ENCODE results near the gene GADD45G.

Gene GADD45G

DNA sequence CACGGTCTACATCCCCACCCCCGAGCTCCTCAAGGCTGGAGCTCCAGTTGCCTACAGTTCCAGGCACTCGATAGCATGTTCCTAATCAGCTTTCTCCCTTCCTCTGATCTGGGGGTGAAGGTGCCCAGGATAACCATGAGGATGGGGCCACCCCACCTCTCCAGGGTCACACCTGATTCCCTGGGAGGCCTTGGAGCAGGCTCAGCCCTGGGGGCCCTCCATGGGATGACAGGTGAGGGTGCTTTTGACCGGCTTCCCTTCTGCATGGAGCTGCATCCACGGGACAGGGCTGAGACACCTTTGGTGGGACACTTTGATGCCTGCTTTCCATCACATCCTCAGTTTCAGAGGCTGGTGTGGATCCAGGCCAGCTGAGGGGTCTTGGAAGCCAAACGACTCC lies 28.6 kb downstream of the GADD45G start:
- H3K9me3 ChIP-seq (ENCODE audit: insufficient read depth, low read length): no peaks in the 10 kb centered on the region
- TF ChIP-seq SUZ12 (IDR thresholded peaks at IDR 0.05; ENCODE audit: extremely low read depth, insufficient read depth, insufficient read length): no peak
- TF ChIP-seq YY1 (IDR thresholded peaks at IDR 0.05; ENCODE audit: insufficient read depth, insufficient read length): no peak
- no peak for TF ChIP-seq ZNF274 (IDR thresholded peaks at IDR 0.05; ENCODE audit: low read depth, low read length)
- no peak for DNase-seq (ENCODE audit: low read depth, low spot score)
- no peaks in the 10 kb centered on the region for H3K36me3 ChIP-seq (ENCODE audit: insufficient read depth, insufficient read length, low read length)
- H3K4me3 ChIP-seq (ENCODE audit: insufficient read length, low read depth): no peak overlapping the region
- H3K27me3 ChIP-seq (ENCODE audit: insufficient read depth, insufficient read length): no peaks in the 10 kb centered on the region
- H3K9ac ChIP-seq (ENCODE audit: insufficient read length, low read depth): no peak overlapping the region
- peaks cover 6% of the 10 kb centered on the region for H3K4me1 ChIP-seq (ENCODE audit: insufficient read depth, insufficient read length)

DNA sequence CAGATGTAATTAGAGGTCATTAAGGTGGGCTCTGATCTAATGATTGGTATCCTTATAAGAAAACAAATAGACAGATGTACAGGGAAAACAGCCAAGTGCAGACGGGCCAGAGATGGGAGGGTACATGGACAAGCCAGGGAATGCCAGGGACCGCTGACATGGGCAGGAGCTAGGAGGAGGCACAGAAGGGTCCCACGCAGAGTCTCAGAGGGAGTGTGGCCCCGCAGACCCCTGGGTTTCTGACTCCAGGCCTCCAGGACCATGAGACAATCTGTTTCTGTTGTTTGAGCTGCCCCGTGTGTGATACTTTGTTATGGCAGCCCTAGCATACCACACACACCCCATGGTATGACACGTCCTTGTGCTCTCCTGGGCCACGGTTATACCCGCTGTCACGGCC lies 29.1 kb downstream of the GADD45G start:
- DNase-seq (ENCODE audit: low read depth, low spot score): no peak

DNA sequence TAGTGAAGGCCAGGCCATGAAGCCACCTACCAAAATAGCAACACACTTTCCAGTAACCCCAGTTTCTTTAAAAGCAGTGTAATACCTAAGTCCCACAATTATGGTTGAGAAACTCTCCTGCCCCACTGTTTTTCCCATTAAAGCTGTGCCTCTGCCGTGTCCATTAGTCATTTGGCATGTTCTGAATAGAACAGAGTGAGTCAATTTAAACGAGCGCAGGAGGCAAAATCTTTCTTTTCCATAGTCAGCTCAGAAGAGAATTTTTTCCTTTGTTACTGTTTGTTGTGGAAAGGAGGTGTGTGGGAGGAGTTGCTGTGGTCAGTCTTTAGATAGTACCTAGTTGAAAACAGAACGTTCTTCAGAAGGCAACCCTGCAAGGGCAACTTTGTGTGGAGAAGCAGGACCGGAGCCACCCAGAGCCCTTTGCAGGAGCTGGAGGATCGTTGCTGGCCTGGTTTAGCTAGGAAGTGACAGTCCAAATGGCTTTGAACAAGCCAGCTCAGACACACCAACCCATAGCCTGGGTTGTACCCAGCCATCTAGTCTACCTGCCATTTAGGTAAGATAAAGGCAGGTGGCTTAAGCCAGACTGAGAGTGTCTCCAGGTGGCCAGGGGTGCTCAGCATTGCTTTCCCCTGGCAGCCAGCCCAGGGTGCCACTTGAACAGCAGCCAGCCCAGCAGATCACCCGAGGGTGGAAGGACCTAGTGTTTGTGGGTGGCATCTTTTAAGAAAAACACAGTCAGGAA lies 30.4 kb downstream of the GADD45G start:
- TF ChIP-seq SUZ12 (IDR thresholded peaks at IDR 0.05; ENCODE audit: extremely low read depth, insufficient read depth, insufficient read length) (no peak), YY1 (IDR thresholded peaks at IDR 0.05; ENCODE audit: insufficient read depth, insufficient read length) (no peak), ZNF274 (IDR thresholded peaks at IDR 0.05; ENCODE audit: low read depth, low read length) (no peak)
- Histone ChIP-seq H3K36me3 (ENCODE audit: insufficient read depth, insufficient read length, low read length) (no peaks in the 10 kb centered on the region), H3K4me1 (ENCODE audit: insufficient read depth, insufficient read length) (peaks cover 15% of the 10 kb centered on the region), H3K9me3 (ENCODE audit: insufficient read depth, low read length) (no peaks in the 10 kb centered on the region), H3K4me3 (ENCODE audit: insufficient read length, low read depth) (no peak overlapping the region), H3K27me3 (ENCODE audit: insufficient read depth, insufficient read length) (no peaks in the 10 kb centered on the region), H3K9ac (ENCODE audit: insufficient read length, low read depth) (no peak overlapping the region)
- no peak for DNase-seq (ENCODE audit: low read depth, low spot score)

More for the DNA sequence above, 29.1 kb downstream of the GADD45G start:
- peaks cover 8% of the 10 kb centered on the region for H3K4me1 ChIP-seq (ENCODE audit: insufficient read depth, insufficient read length)
- H3K9me3 ChIP-seq (ENCODE audit: insufficient read depth, low read length): no peaks in the 10 kb centered on the region
- H3K36me3 ChIP-seq (ENCODE audit: insufficient read depth, insufficient read length, low read length): no peaks in the 10 kb centered on the region
- H3K27me3 ChIP-seq (ENCODE audit: insufficient read depth, insufficient read length): no peaks in the 10 kb centered on the region
- TF ChIP-seq YY1 (IDR thresholded peaks at IDR 0.05; ENCODE audit: insufficient read depth, insufficient read length) (no peak), ZNF274 (IDR thresholded peaks at IDR 0.05; ENCODE audit: low read depth, low read length) (no peak), SUZ12 (IDR thresholded peaks at IDR 0.05; ENCODE audit: extremely low read depth, insufficient read depth, insufficient read length) (no peak)
- no peak overlapping the region for H3K4me3 ChIP-seq (ENCODE audit: insufficient read length, low read depth)
- no peak overlapping the region for H3K9ac ChIP-seq (ENCODE audit: insufficient read length, low read depth)

DNA sequence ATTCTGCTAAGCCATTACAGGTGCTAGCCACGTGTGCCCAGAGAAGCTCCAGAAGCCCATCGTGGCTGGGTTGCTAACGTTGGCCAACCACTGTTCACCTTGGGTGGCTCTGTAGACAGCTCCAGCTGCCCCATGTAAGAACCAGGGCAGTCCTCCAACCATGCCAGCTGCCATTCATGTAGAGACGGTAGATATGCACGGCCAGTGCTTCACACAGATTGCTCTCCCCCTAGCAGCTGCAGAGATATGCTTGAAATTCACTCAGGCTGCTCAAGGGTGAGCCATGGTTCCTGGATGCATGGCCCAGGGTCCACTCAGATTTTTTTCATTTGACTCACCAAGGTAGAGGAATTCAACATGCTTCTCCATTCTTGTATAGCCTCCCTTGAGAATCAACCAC lies 31.0 kb downstream of the GADD45G start:
- Histone ChIP-seq H3K4me3 (ENCODE audit: insufficient read length, low read depth) (no peak overlapping the region), H3K9ac (ENCODE audit: insufficient read length, low read depth) (no peak overlapping the region), H3K36me3 (ENCODE audit: insufficient read depth, insufficient read length, low read length) (no peaks in the 10 kb centered on the region), H3K27me3 (ENCODE audit: insufficient read depth, insufficient read length) (no peaks in the 10 kb centered on the region), H3K4me1 (ENCODE audit: insufficient read depth, insufficient read length) (peaks cover 15% of the 10 kb centered on the region), H3K9me3 (ENCODE audit: insufficient read depth, low read length) (no peaks in the 10 kb centered on the region)
- TF ChIP-seq YY1 (IDR thresholded peaks at IDR 0.05; ENCODE audit: insufficient read depth, insufficient read length) (no peak), SUZ12 (IDR thresholded peaks at IDR 0.05; ENCODE audit: extremely low read depth, insufficient read depth, insufficient read length) (no peak), ZNF274 (IDR thresholded peaks at IDR 0.05; ENCODE audit: low read depth, low read length) (no peak)
- DNase-seq (ENCODE audit: low read depth, low spot score): no peak

DNA sequence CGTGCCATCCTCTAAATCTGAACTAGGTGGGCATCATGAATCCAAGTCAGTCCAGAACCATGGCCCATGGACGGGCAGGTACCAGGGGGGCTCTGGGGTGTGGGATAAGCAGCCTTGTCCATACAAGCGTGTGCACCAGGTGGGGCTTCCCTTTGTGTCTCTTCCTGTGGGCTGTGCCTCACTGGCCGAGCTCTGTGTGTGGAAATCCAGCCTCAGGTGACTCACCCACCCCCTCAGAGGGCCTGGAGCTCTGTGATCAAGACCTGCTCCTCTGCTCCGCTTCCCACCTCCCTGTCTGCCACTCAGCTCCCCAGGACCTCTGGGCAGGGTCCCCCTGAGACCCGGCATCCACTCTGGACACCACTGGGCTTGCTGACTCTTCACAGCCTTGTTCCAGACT lies 33.0 kb downstream of the GADD45G start:
- Histone ChIP-seq H3K36me3 (ENCODE audit: insufficient read depth, insufficient read length, low read length) (no peaks in the 10 kb centered on the region), H3K4me3 (ENCODE audit: insufficient read length, low read depth) (no peak overlapping the region), H3K9me3 (ENCODE audit: insufficient read depth, low read length) (no peaks in the 10 kb centered on the region), H3K27me3 (ENCODE audit: insufficient read depth, insufficient read length) (no peaks in the 10 kb centered on the region), H3K4me1 (ENCODE audit: insufficient read depth, insufficient read length) (peaks cover 15% of the 10 kb centered on the region), H3K9ac (ENCODE audit: insufficient read length, low read depth) (no peak overlapping the region)
- TF ChIP-seq ZNF274 (IDR thresholded peaks at IDR 0.05; ENCODE audit: low read depth, low read length): no peak
- no peak for TF ChIP-seq YY1 (IDR thresholded peaks at IDR 0.05; ENCODE audit: insufficient read depth, insufficient read length)
- no peak for TF ChIP-seq SUZ12 (IDR thresholded peaks at IDR 0.05; ENCODE audit: extremely low read depth, insufficient read depth, insufficient read length)
- no peak for DNase-seq (ENCODE audit: low read depth, low spot score)

DNA sequence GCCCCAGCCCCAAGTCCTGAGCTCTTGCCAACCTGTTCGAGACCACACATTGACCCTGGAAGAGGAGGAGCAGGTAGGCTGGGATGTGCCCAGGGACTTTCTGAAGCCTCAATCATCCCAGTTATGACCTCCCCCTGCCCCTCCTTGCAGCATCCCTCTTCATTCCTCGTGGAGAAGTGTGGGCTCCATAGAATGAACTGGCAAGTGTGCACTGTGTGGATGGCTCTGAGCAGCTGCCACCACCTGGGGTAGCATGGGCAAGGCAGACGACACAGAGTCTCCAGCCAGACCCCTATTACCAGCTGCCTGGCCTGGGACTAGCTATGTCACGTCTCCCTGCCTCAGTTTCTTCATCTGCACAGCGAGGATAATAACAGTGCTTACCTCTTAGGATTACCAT lies 33.5 kb downstream of the GADD45G start:
- peaks cover 15% of the 10 kb centered on the region for H3K4me1 ChIP-seq (ENCODE audit: insufficient read depth, insufficient read length)
- no peak for DNase-seq (ENCODE audit: low read depth, low spot score)
- TF ChIP-seq SUZ12 (IDR thresholded peaks at IDR 0.05; ENCODE audit: extremely low read depth, insufficient read depth, insufficient read length) (no peak), YY1 (IDR thresholded peaks at IDR 0.05; ENCODE audit: insufficient read depth, insufficient read length) (no peak), ZNF274 (IDR thresholded peaks at IDR 0.05; ENCODE audit: low read depth, low read length) (no peak)
- H3K27me3 ChIP-seq (ENCODE audit: insufficient read depth, insufficient read length): no peaks in the 10 kb centered on the region
- H3K9ac ChIP-seq (ENCODE audit: insufficient read length, low read depth): no peak overlapping the region
- H3K9me3 ChIP-seq (ENCODE audit: insufficient read depth, low read length): no peaks in the 10 kb centered on the region
- no peaks in the 10 kb centered on the region for H3K36me3 ChIP-seq (ENCODE audit: insufficient read depth, insufficient read length, low read length)
- H3K4me3 ChIP-seq (ENCODE audit: insufficient read length, low read depth): no peak overlapping the region

DNA sequence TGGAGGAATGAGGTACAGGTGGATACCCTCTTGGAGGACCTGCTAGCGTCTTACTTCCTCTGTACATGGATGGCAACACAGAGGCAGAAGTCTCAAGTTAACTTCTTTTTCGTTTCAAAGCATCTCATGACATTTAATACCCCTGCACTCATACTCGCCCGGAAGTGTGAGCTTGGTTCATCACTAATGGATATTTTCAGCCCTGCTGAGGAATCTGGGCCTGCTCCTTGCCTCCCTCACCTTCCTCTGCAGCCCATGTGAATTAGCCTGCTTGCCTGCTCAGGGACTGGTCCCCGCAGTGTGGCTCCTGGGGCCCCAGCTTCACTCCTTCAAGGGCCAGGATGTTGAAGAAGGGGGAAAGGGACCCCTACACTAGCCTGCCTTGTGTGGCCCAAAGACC lies 34.1 kb downstream of the GADD45G start:
- TF ChIP-seq YY1 (IDR thresholded peaks at IDR 0.05; ENCODE audit: insufficient read depth, insufficient read length) (no peak), SUZ12 (IDR thresholded peaks at IDR 0.05; ENCODE audit: extremely low read depth, insufficient read depth, insufficient read length) (no peak), ZNF274 (IDR thresholded peaks at IDR 0.05; ENCODE audit: low read depth, low read length) (no peak)
- no peak overlapping the region for H3K9ac ChIP-seq (ENCODE audit: insufficient read length, low read depth)
- no peak overlapping the region for H3K4me3 ChIP-seq (ENCODE audit: insufficient read length, low read depth)
- H3K9me3 ChIP-seq (ENCODE audit: insufficient read depth, low read length): no peaks in the 10 kb centered on the region
- no peaks in the 10 kb centered on the region for H3K27me3 ChIP-seq (ENCODE audit: insufficient read depth, insufficient read length)
- H3K36me3 ChIP-seq (ENCODE audit: insufficient read depth, insufficient read length, low read length): no peaks in the 10 kb centered on the region
- DNase-seq (ENCODE audit: low read depth, low spot score): no peak
- peaks cover 15% of the 10 kb centered on the region for H3K4me1 ChIP-seq (ENCODE audit: insufficient read depth, insufficient read length)
